HG02943 (cell line): ENCODE measurements around the gene DND1.
"Not testable (repeated sequence)": the region's sequence is repeated elsewhere in the genome, so short reads cannot be mapped to it uniquely, and the experiment has no call there.

ENCODE experiments used
- ATAC-seq: cut with Tn5 transposase; IDR thresholded peaks from one replicate; pipeline ENCODE4 v1.9.1; 2021; ENCODE audit warnings: mild to moderate bottlenecking, low read depth, moderate library complexity; ENCODE audit not compliant: unreplicated experiment

DND1 gene

GRCh38 chr5:140632366-140633020 lies 40.9 kb downstream of the DND1 start:
- ATAC-seq: peak; percentile 59

GRCh38 chr5:140631831-140632365 lies 41.5 kb downstream of the DND1 start:
- peak; percentile 22 for ATAC-seq

- no peak for ATAC-seq
These were observed 42.3 kb downstream of the DND1 start for GRCh38 chr5:140631036-140631417.

GRCh38 chr5:140630292-140631035 lies 42.9 kb downstream of the DND1 start:
- ATAC-seq: no peak

- ATAC-seq: no peak
These were observed 44.7 kb downstream of the DND1 start for GRCh38 chr5:140628711-140629110.

- ATAC-seq: no peak
These were observed 45.4 kb downstream of the DND1 start for GRCh38 chr5:140627972-140628371.

GRCh38 chr5:140624886-140625285 lies 48.5 kb downstream of the DND1 start:
- ATAC-seq: not testable (repeated sequence)

- not testable (repeated sequence) for ATAC-seq
These were observed 50.3 kb downstream of the DND1 start for GRCh38 chr5:140623061-140623460.

- no peak for ATAC-seq
These were observed 51.1 kb downstream of the DND1 start for GRCh38 chr5:140622301-140622700.
